ENCODE data around the gene GZMM.

GZMM gene

GRCh38 chr19:506404-507285 is 37.2 kb upstream of the GZMM start:
- TF ChIP-seq CTCF (conservative IDR thresholded peaks at IDR 0.05; ENCODE audit: low read depth, low read length) = peak; percentile 91
- DNase-seq (ENCODE audit: low read depth) = no peak
- peak overlapping the region; percentile 83 for H3K4me3 ChIP-seq (ENCODE audit: low read length)

- peak within 1 kb of the TSS; percentile 83 for H3K4me3 ChIP-seq (ENCODE audit: low read length)
- peak; percentile 99 for DNase-seq (ENCODE audit: low read depth)
- no peak for TF ChIP-seq CTCF (conservative IDR thresholded peaks at IDR 0.05; ENCODE audit: low read depth, low read length)
Measured at GRCh38 chr19:507286-508203, 36.3 kb upstream of the GZMM start, which contains the start of gene TPGS1. Gene TPGS1, plus strand, starts transcription at chr19:507497. Its CDS starts 10 bp downstream, at chr19:507507.

GRCh38 chr19:508204-509150 is 35.4 kb upstream of the GZMM start:
- peak overlapping the region; percentile 83 for H3K4me3 ChIP-seq (ENCODE audit: low read length)
- DNase-seq (ENCODE audit: low read depth) = no peak
- TF ChIP-seq CTCF (conservative IDR thresholded peaks at IDR 0.05; ENCODE audit: low read depth, low read length) = no peak

- no peak for DNase-seq (ENCODE audit: low read depth)
- no peak overlapping the region for H3K4me3 ChIP-seq (ENCODE audit: low read length)
Measured at GRCh38 chr19:510606-511100, 33.2 kb upstream of the GZMM start.

GRCh38 chr19:511101-511851 is 32.6 kb upstream of the GZMM start:
- no peak overlapping the region for H3K4me3 ChIP-seq (ENCODE audit: low read length)
- no peak for DNase-seq (ENCODE audit: low read depth)
- no peak for TF ChIP-seq CTCF (conservative IDR thresholded peaks at IDR 0.05; ENCODE audit: low read depth, low read length)

More at GRCh38 chr19:510606-511100, 33.2 kb upstream of the GZMM start:
- peak; percentile 98 for TF ChIP-seq CTCF (conservative IDR thresholded peaks at IDR 0.05; ENCODE audit: low read depth, low read length)
